ENCODE results near the gene ACOT11. TPM values are rescaled to one million over a fixed set of nuclear protein-coding genes. Genes with fewer than 3 reads are reported as not detected.

ACOT11 gene
- total RNA-seq: 1 to 10 TPM; 5.6 to 6.0 TPM
- 1.5 TPM for polyA plus RNA-seq (2013, experiment 1 of 2)
- polyA plus RNA-seq (2013, experiment 2 of 2): 1.2 TPM
- long read RNA-seq, experiment 1, partial matches to known transcripts: 0 of 1 reads
- long read RNA-seq, experiment 1, other reads (novel, unspliced or antisense): 1 of 1 reads
- long read RNA-seq, experiment 2, partial matches to known transcripts: 1 of 11 reads
- long read RNA-seq, experiment 2, other reads (novel, unspliced or antisense): 9 of 11 reads
- long read RNA-seq, experiment 3, partial matches to known transcripts: 1 of 43 reads
- long read RNA-seq, experiment 3, other reads (novel, unspliced or antisense): 38 of 43 reads
- long read RNA-seq, experiment 4, partial matches to known transcripts: 0 of 2 reads
- long read RNA-seq, experiment 4, other reads (novel, unspliced or antisense): 2 of 2 reads

DNA sequence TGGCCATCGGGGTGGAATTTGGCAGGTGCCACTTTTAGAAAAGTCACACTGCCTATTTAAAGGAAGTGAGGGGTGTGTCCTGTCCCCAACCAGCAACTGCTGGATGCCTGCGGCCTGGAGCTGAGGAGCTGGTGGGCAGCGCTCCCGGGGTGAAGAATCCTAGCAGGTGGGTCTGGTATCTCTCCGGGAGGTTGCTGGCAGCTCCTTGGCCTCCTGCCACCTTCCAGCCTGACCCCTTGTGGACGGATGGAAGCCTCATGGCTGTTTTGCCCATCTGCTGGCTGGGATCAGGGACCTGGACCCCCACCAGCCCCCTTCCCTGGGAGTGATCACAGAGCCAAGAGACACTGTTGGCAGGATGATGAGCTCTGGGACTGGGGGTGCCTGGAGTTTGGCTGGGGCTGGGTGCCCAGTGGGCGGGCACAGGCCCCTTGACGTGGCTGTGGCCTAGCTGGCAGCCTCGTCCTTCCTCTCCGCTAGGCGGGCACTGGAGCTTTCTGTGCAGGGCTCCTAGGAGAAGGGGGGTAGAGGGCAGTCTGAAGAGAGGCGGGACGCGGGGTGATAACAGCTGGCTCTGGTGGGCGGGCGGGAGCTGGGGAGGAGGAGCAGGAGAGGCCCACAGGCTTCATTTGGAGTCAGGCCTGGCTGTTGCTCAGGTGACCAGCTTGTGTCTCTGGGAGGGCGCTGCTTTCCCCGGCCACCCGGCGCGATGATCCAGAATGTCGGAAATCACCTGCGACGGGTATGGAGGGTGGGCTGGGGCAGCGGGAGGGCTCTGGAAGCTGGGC lies at the start of gene ACOT11:
Gene ACOT11 (plus strand): TSS at position 628 of the 788 bp plus-strand sequence. CDS start 82 bp downstream, at position 710.
- Histone ChIP-seq H3K9ac (ENCODE audit: extremely low read depth, low read length, poor library complexity, severe bottlenecking) (no peak within 1 kb of the TSS), H3K4me1 (ENCODE audit: control insufficient read depth, insufficient read depth, low read length) (peaks cover 6% of the 10 kb centered on the region), H3K27me3 (ENCODE audit: control insufficient read depth, insufficient read depth, low read length, poor library complexity, severe bottlenecking) (no peaks in the 10 kb centered on the region), H3K9me3 (ENCODE audit: control insufficient read depth, low read length) (no peaks in the 10 kb centered on the region), H3K36me3 (ENCODE audit: control insufficient read depth, insufficient read depth, low read length) (no peaks in the 10 kb centered on the region), H3K4me3 (ENCODE audit: low read length) (no peak within 1 kb of the TSS), H3K27ac (ENCODE audit: low read depth, low read length) (peak within 1 kb of the TSS; percentile 24)
- peak; percentile 62 for TF ChIP-seq CTCF (conservative IDR thresholded peaks at IDR 0.05)
- Mint-ChIP-seq H3K4me1 (peaks cover 20% of the 10 kb centered on the region), H3K27me3 (ENCODE audit: insufficient read depth) (no peaks in the 10 kb centered on the region), H3K36me3 (ENCODE audit: low read depth) (no peaks in the 10 kb centered on the region), H3K27ac (no peak within 1 kb of the TSS), H3K9me3 (no peaks in the 10 kb centered on the region), H3K4me3 (no peak within 1 kb of the TSS)
- WGBS, 2 experiments (ENCODE audit: insufficient coverage in 1 of 2, insufficient read length in 1 of 2): 77 to 87% methylated on average over 9 to 25 of the region's 25 CpGs
- no peak for DNase-seq

- Histone ChIP-seq H3K4me3 (ENCODE audit: low read length) (peak overlapping the region; percentile 4), H3K9me3 (ENCODE audit: control insufficient read depth, low read length) (no peaks in the 10 kb centered on the region), H3K27ac (ENCODE audit: low read depth, low read length) (no peak overlapping the region), H3K9ac (ENCODE audit: extremely low read depth, low read length, poor library complexity, severe bottlenecking) (no peak overlapping the region), H3K36me3 (ENCODE audit: control insufficient read depth, insufficient read depth, low read length) (no peaks in the 10 kb centered on the region), H3K4me1 (ENCODE audit: control insufficient read depth, insufficient read depth, low read length) (peaks cover 4% of the 10 kb centered on the region), H3K27me3 (ENCODE audit: control insufficient read depth, insufficient read depth, low read length, poor library complexity, severe bottlenecking) (peaks cover 4% of the 10 kb centered on the region)
- no peaks in the 10 kb centered on the region for H3K9me3 Mint-ChIP-seq
- H3K4me3 Mint-ChIP-seq: peak overlapping the region; percentile 51
- H3K27me3 Mint-ChIP-seq (ENCODE audit: insufficient read depth): no peaks in the 10 kb centered on the region
- 46 to 100% methylated on average over 1 to 4 of the region's 4 CpGs for WGBS, 2 experiments (ENCODE audit: insufficient coverage in 1 of 2, insufficient read length in 1 of 2)
- no peaks in the 10 kb centered on the region for H3K36me3 Mint-ChIP-seq (ENCODE audit: low read depth)
- peak; percentile 65 for DNase-seq
- H3K4me1 Mint-ChIP-seq: peaks cover 25% of the 10 kb centered on the region
- no peak overlapping the region for H3K27ac Mint-ChIP-seq
- no peak for TF ChIP-seq CTCF (conservative IDR thresholded peaks at IDR 0.05)
Measured at GRCh38 chr1:54498383-54499096, 49.5 kb upstream of the ACOT11 start.

GRCh38 chr1:54499097-54499359 lies 49.0 kb upstream of the ACOT11 start:
- no peak overlapping the region for H3K9ac ChIP-seq (ENCODE audit: extremely low read depth, low read length, poor library complexity, severe bottlenecking)
- peak overlapping the region; percentile 51 for H3K4me3 Mint-ChIP-seq
- H3K9me3 Mint-ChIP-seq: no peaks in the 10 kb centered on the region

More at GRCh38 chr1:54499097-54499359, 49.0 kb upstream of the ACOT11 start:
- Histone ChIP-seq H3K4me3 (ENCODE audit: low read length) (no peak overlapping the region), H3K4me1 (ENCODE audit: control insufficient read depth, insufficient read depth, low read length) (peaks cover 4% of the 10 kb centered on the region), H3K27me3 (ENCODE audit: control insufficient read depth, insufficient read depth, low read length, poor library complexity, severe bottlenecking) (peaks cover 4% of the 10 kb centered on the region), H3K36me3 (ENCODE audit: control insufficient read depth, insufficient read depth, low read length) (no peaks in the 10 kb centered on the region), H3K27ac (ENCODE audit: low read depth, low read length) (no peak overlapping the region), H3K9me3 (ENCODE audit: control insufficient read depth, low read length) (no peaks in the 10 kb centered on the region)
- Mint-ChIP-seq H3K27me3 (ENCODE audit: insufficient read depth) (no peaks in the 10 kb centered on the region), H3K4me1 (peaks cover 25% of the 10 kb centered on the region), H3K27ac (no peak overlapping the region), H3K36me3 (ENCODE audit: low read depth) (no peaks in the 10 kb centered on the region)
- DNase-seq: no peak
- 36 to 62% methylated on average over 3 to 9 of the region's 9 CpGs for WGBS, 2 experiments (ENCODE audit: insufficient coverage in 1 of 2, insufficient read length in 1 of 2)
- TF ChIP-seq CTCF (conservative IDR thresholded peaks at IDR 0.05): no peak

Data from endodermal cell (in vitro differentiated cells).